Suprapubic skin (tissue), 4 donors: ENCODE measurements around the gene ZSWIM5. TPM values are rescaled to one million over a fixed set of nuclear protein-coding genes. Genes with fewer than 3 reads are reported as not detected.
"Not testable (repeated sequence)": the region's sequence is repeated elsewhere in the genome, so short reads cannot be mapped to it uniquely, and the experiment has no call there.

ENCODE experiments used
- DNase-seq, 2 donors: peaks; one replicate each; pipeline ENCODE4 v3.0.0-alpha.2; 2019; ENCODE audit warnings: low spot score in 2 of 2
- H3K27ac ChIP-seq: fragments of 200-600 bp; sonication (generic); one replicate; pipeline ENCODE4 v1.5.1; 2019
- H3K27me3 ChIP-seq: fragments of 200-600 bp; sonication (generic); one replicate; pipeline ENCODE4 v1.5.1; 2019
- H3K36me3 ChIP-seq: fragments of 200-600 bp; sonication (generic); one replicate; pipeline ENCODE4 v1.5.1; 2019
- H3K4me1 ChIP-seq: fragments of 200-600 bp; sonication (generic); one replicate; pipeline ENCODE4 v1.5.1; 2019
- H3K4me3 ChIP-seq: fragments of 200-600 bp; sonication (generic); one replicate; pipeline ENCODE4 v1.5.1; 2019; ENCODE audit warnings: mild to moderate bottlenecking
- H3K9me3 ChIP-seq: fragments of 200-600 bp; sonication (generic); one replicate; pipeline ENCODE4 v1.5.1; 2019
- CTCF ChIP-seq, 2 donors: fragments of 200-600 bp in 1 of 2; fragments of 450-650 bp in 1 of 2; sonication (generic) in 1 of 2; IDR thresholded peaks; one replicate each; pipeline ENCODE4 v1.5.1; 2016 to 2019; ENCODE audit warnings: antibody characterized with exemption in 2 of 2, mild to moderate bottlenecking in 1 of 2, moderate library complexity in 1 of 2
- EP300 ChIP-seq: sonication (generic); formaldehyde crosslinking; IDR thresholded peaks from one replicate; pipeline ENCODE4 v1.6.1; 2017; ENCODE audit warnings: antibody characterized with exemption
- POLR2A ChIP-seq, 2 donors: fragments of 450-650 bp; IDR thresholded peaks; one replicate each; pipeline ENCODE4 v1.6.1; 2017; ENCODE audit warnings: antibody characterized with exemption in 2 of 2, mild to moderate bottlenecking in 2 of 2, moderate library complexity in 2 of 2
- POLR2AphosphoS5 ChIP-seq, 3 donors: sonication (generic); formaldehyde crosslinking; IDR thresholded peaks; one replicate each; pipeline ENCODE4 v1.6.1; 2017; ENCODE audit warnings: antibody characterized with exemption in 3 of 3
- WGBS: methylation state at CpG from one replicate; pipeline ENCODE4 v1.1.5; 2018; 5-methylcytosine and 5-hydroxymethylcytosine counted together
- total RNA-seq, 4 donors: library from RNA; depleted of rRNA; stranded (reverse); fragments of >200 nt; gene quantifications; one replicate each; pipeline ENCODE4 v1.1.0, GENCODE V29; 2016

ZSWIM5 gene
- total RNA-seq, 4 donors from 2014 or later: 1.9 to 3.5 (median 2.8) TPM

DNA sequence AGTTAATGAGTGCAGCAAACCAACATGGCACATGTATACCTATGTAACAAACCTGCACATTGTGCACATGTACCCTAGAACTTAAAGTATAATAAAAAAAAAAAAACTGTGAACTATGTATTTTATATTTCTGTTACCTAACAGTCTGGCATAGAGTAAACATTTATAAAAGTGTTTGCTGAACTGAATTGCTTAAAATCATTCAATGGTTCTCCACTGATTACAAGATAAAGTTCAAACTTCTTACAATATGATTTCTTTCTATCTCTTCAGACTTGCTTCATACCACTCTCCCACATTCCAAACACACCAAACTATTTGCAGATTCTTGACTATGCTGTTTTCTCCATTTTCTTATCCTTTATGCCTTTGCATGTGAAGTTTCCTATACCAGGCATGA is 104.5 kb downstream of the ZSWIM5 start:
- H3K27ac ChIP-seq: no peak overlapping the region
- no peaks in the 10 kb centered on the region for H3K4me1 ChIP-seq
- TF ChIP-seq EP300 (no peak), POLR2AphosphoS5 (IDR thresholded peaks at IDR 0.05) (no peak), CTCF (IDR thresholded peaks at IDR 0.05) (no peak), POLR2A (IDR thresholded peaks at IDR 0.05) (no peak)
- DNase-seq: no peak
- H3K36me3 ChIP-seq: no peaks in the 10 kb centered on the region
- no peak overlapping the region for H3K4me3 ChIP-seq
- no peaks in the 10 kb centered on the region for H3K27me3 ChIP-seq
- no peaks in the 10 kb centered on the region for H3K9me3 ChIP-seq

- not testable (repeated sequence) for DNase-seq, H3K4me1 ChIP-seq, H3K27ac ChIP-seq, H3K27me3 ChIP-seq, H3K4me3 ChIP-seq, H3K9me3 ChIP-seq, H3K36me3 ChIP-seq
- WGBS: 87% methylated on average over 5 of the region's 5 CpGs
These were observed 104.9 kb downstream of the ZSWIM5 start for GRCh38 chr1:45101528-45101927.

DNA sequence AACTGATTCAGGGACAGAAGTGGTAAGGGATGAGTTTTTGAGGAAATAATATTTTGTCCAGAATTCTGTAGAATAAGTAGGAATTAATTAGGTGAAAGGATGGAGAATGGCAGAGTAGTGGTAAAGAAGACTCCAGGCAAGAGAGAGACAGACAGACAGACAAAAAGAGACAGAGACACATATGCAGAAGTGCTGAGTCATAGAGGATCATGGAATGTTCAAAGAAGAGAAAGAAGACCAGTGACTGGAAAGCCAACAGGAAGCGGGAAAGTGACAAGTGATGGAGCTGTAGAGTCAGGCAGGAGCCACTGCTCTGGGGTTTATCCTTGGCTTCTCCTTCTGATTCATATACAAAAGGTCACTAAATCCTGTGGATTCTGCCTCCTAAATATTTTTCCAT is 108.5 kb downstream of the ZSWIM5 start:
- Histone ChIP-seq H3K4me1 (no peaks in the 10 kb centered on the region), H3K27me3 (no peaks in the 10 kb centered on the region), H3K4me3 (no peak overlapping the region), H3K27ac (no peak overlapping the region), H3K36me3 (no peaks in the 10 kb centered on the region), H3K9me3 (no peaks in the 10 kb centered on the region)
- 96% methylated on average over 1 of the region's 1 CpG for WGBS
- DNase-seq: no peak
- no peak for TF ChIP-seq EP300
- TF ChIP-seq POLR2AphosphoS5 (IDR thresholded peaks at IDR 0.05): no peak
- TF ChIP-seq CTCF (IDR thresholded peaks at IDR 0.05): no peak
- no peak for TF ChIP-seq POLR2A (IDR thresholded peaks at IDR 0.05)

- TF ChIP-seq POLR2A (IDR thresholded peaks at IDR 0.05): no peak
- TF ChIP-seq EP300: no peak
- no peak for TF ChIP-seq CTCF (IDR thresholded peaks at IDR 0.05)
- no peak for TF ChIP-seq POLR2AphosphoS5 (IDR thresholded peaks at IDR 0.05)
- WGBS: 84% methylated on average over 2 of the region's 2 CpGs
- no peaks in the 10 kb centered on the region for H3K9me3 ChIP-seq
- no peak overlapping the region for H3K27ac ChIP-seq
- H3K4me1 ChIP-seq: no peaks in the 10 kb centered on the region
- no peak overlapping the region for H3K4me3 ChIP-seq
- no peaks in the 10 kb centered on the region for H3K27me3 ChIP-seq
- no peak for DNase-seq
- H3K36me3 ChIP-seq: no peaks in the 10 kb centered on the region
These were observed 109.3 kb downstream of the ZSWIM5 start for GRCh38 chr1:45097079-45097478.

DNA sequence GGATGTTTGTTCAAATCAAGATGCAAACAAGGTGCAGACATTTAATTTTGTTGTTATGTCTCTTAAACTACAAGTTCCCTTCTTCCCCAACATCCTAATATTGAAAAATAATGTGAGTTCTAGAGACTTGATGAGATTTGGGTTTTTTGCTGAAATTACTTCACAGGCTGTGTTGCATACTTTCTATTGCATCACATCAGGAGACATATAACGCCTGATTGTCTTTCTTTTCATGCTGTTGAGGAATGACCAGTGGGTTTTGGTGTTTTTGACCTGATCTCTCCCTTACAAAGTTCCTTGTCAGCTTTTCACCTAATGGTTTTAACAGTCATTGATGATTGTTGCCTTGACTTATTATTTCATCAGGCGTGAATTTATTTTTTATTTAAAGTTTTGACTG is 111.0 kb downstream of the ZSWIM5 start:
- no peaks in the 10 kb centered on the region for H3K9me3 ChIP-seq
- TF ChIP-seq POLR2AphosphoS5 (IDR thresholded peaks at IDR 0.05): no peak
- TF ChIP-seq CTCF (IDR thresholded peaks at IDR 0.05): no peak
- no peak for TF ChIP-seq EP300
- no peak for TF ChIP-seq POLR2A (IDR thresholded peaks at IDR 0.05)
- no peaks in the 10 kb centered on the region for H3K36me3 ChIP-seq
- no peak for DNase-seq
- WGBS: 88% methylated on average over 2 of the region's 2 CpGs
- H3K4me1 ChIP-seq: no peaks in the 10 kb centered on the region
- H3K4me3 ChIP-seq: no peak overlapping the region
- H3K27ac ChIP-seq: no peak overlapping the region
- no peaks in the 10 kb centered on the region for H3K27me3 ChIP-seq

GRCh38 chr1:45094371-45094770 is 112.0 kb downstream of the ZSWIM5 start:
- H3K27me3 ChIP-seq, H3K4me1 ChIP-seq, H3K27ac ChIP-seq, H3K36me3 ChIP-seq, H3K9me3 ChIP-seq, DNase-seq, H3K4me3 ChIP-seq: not testable (repeated sequence)
- 93% methylated on average over 4 of the region's 4 CpGs for WGBS
